NCI-H526 treated with DMSO at 0.1 percent for 48 hours (cell line): ENCODE results near the gene CHD1.

ENCODE experiments used
- DNase-seq: peaks from one replicate; lab custom pipeline; 2025; lab: John Stamatoyannopoulos, UW

Gene CHD1

DNA sequence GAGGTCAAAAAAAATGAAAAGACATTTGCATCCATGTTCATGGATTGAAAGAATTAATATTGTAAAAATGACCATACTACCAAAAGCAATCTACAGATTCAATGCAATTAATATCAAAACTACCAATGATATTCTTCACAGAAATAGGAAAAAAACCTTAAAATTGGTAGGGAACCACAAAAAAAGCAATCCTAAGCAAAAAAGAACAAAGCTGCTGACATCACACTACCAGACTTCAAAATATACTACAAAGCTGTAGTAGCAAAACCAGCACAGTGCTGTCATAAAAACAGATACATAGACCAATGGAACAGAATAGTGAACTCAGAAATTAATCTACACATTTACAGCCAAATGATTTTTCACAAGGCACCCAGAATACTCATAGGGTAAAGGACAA, 121.0 kb downstream of the CHD1 start:
- DNase-seq, result no peak

DNA sequence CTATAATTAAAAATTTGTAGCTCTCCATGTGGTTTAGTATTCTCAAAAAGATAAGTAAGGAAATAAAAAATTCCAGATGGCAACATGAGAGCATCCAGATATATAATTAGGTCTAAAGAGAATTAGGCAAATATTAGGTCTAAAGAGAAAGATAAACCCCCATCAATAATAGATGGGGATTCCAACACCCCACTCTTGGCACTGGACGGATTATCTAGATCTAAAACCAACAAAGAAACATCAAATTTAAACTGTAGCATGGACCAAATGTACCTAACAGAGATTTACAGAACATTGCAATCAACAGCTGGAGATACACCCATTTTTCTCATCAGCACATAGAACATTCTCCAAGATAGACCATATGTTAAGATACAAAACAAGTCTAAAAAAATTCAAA, 123.7 kb downstream of the CHD1 start:
- no peak for DNase-seq

DNA sequence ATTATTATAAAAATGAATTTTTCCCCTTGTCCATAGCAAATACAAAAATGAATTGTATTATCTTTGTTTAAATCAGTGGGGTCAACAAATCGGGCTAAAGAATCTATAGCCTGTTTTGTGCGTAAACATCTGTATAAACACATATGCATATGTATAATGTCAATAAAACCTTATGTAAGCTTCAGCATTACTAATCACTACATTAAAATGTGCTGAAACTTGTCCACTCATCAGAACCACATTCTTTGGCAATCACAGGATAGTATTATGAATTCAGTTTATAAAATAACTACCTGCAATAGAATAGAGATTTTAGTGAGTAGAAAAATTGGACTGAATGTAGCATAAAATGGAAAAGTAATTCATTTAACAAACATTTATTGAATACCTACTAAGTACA, 124.7 kb downstream of the CHD1 start:
- no peak for DNase-seq
